Upper lobe of right lung (tissue), 1 donor: ENCODE measurements around the gene IFT43. TPM values are rescaled to one million over a fixed set of nuclear protein-coding genes. Genes with fewer than 3 reads are reported as not detected.

ENCODE experiments used
- ATAC-seq: fragments of 200-7000 bp; cut with Tn5 transposase; one replicate; pipeline ENCODE4 v1.9.1; 2020; ENCODE audit warnings: mild to moderate bottlenecking, moderate library complexity
- DNase-seq: peaks from one replicate; pipeline ENCODE4 v3.0.0-alpha.2; 2020
- H3K27ac ChIP-seq: fragments of 200-600 bp; one replicate; pipeline ENCODE4 v1.8.0; 2022
- H3K27me3 ChIP-seq: fragments of 200-600 bp; one replicate; pipeline ENCODE4 v1.8.0; 2022; ENCODE audit warnings: mild to moderate bottlenecking
- H3K36me3 ChIP-seq: fragments of 200-600 bp; one replicate; pipeline ENCODE4 v1.8.0; 2022
- H3K4me1 ChIP-seq: fragments of 200-600 bp; one replicate; pipeline ENCODE4 v1.8.0; 2022
- H3K4me3 ChIP-seq: fragments of 200-600 bp; one replicate; pipeline ENCODE4 v1.8.0; 2022; ENCODE audit warnings: mild to moderate bottlenecking
- H3K9me3 ChIP-seq: fragments of 200-600 bp; one replicate; pipeline ENCODE4 v1.8.0; 2022
- CTCF ChIP-seq: fragments of 200-600 bp; IDR thresholded peaks from one replicate; pipeline ENCODE4 v1.8.0; 2022; ENCODE audit warnings: antibody characterized with exemption
- intact Hi-C: fragments of 100-400 bp; cut with DNase I; formaldehyde crosslinking; loops from one replicate; pipeline ENCODE4 v1.11.0; 2022
- total RNA-seq: library from RNA; stranded (reverse); fragmentation: NEBNext Ultra II Directional; extraction: Animal tissue kit (Norgen Biotek cat#: 25700); gene quantifications from one replicate; pipeline ENCODE4 v1.2.1, GENCODE V29; 2021
- donor health status: DM: no; HTN: yes; CAD: no; lungs with severe emphysema.

The IFT43 gene
- total RNA-seq, 1 donor from 2014 or later = 24.8 TPM

GRCh38 chr14:76093077-76093476 is 107.5 kb downstream of the IFT43 start:
- no peaks in the 10 kb centered on the region for H3K4me1 ChIP-seq
- no peaks in the 10 kb centered on the region for H3K36me3 ChIP-seq
- ATAC-seq = no peak
- DNase-seq = no peak
- H3K27me3 ChIP-seq = no peaks in the 10 kb centered on the region
- H3K27ac ChIP-seq = no peak overlapping the region
- H3K9me3 ChIP-seq = no peaks in the 10 kb centered on the region
- TF ChIP-seq CTCF = no peak
- intact Hi-C loops = no loop called here
- H3K4me3 ChIP-seq = no peak overlapping the region

GRCh38 chr14:76096257-76096656 is 110.7 kb downstream of the IFT43 start:
- TF ChIP-seq CTCF = no peak
- no peaks in the 10 kb centered on the region for H3K27me3 ChIP-seq
- intact Hi-C loops = no loop called here
- no peak overlapping the region for H3K4me3 ChIP-seq
- H3K27ac ChIP-seq = no peak overlapping the region
- ATAC-seq (no peak), DNase-seq (no peak)
- no peaks in the 10 kb centered on the region for H3K4me1 ChIP-seq
- no peaks in the 10 kb centered on the region for H3K9me3 ChIP-seq
- H3K36me3 ChIP-seq = no peaks in the 10 kb centered on the region

GRCh38 chr14:76097547-76097946 is 112.0 kb downstream of the IFT43 start:
- Histone ChIP-seq H3K27me3 (no peaks in the 10 kb centered on the region), H3K4me1 (no peaks in the 10 kb centered on the region), H3K4me3 (no peak overlapping the region), H3K36me3 (no peaks in the 10 kb centered on the region), H3K9me3 (no peaks in the 10 kb centered on the region), H3K27ac (no peak overlapping the region)
- ATAC-seq (no peak), DNase-seq (no peak)
- TF ChIP-seq CTCF = no peak
- intact Hi-C loops = no loop called here

- no peak for ATAC-seq
Measured at GRCh38 chr14:76098047-76098446, 112.5 kb downstream of the IFT43 start.

GRCh38 chr14:76098916-76099675 is 113.5 kb downstream of the IFT43 start:
- no peak for DNase-seq
- Histone ChIP-seq H3K4me3 (no peak overlapping the region), H3K27me3 (no peaks in the 10 kb centered on the region), H3K9me3 (no peaks in the 10 kb centered on the region), H3K4me1 (no peaks in the 10 kb centered on the region), H3K27ac (no peak overlapping the region), H3K36me3 (no peaks in the 10 kb centered on the region)
- no peak for ATAC-seq
- TF ChIP-seq CTCF = no peak
- intact Hi-C loops = no loop called here

More at GRCh38 chr14:76098047-76098446, 112.5 kb downstream of the IFT43 start:
- intact Hi-C loops = no loop called here
- Histone ChIP-seq H3K27ac (no peak overlapping the region), H3K4me3 (no peak overlapping the region), H3K9me3 (no peaks in the 10 kb centered on the region), H3K36me3 (no peaks in the 10 kb centered on the region), H3K27me3 (no peaks in the 10 kb centered on the region), H3K4me1 (no peaks in the 10 kb centered on the region)
- DNase-seq = no peak
- no peak for TF ChIP-seq CTCF
